Glomerular endothelial cell (primary cell): ENCODE results near the gene AVP. TPM values are rescaled to one million over a fixed set of nuclear protein-coding genes. Genes with fewer than 3 reads are reported as not detected.
"Not testable (repeated sequence)": the region's sequence is repeated elsewhere in the genome, so short reads cannot be mapped to it uniquely, and the experiment has no call there.

Experiments
- DNase-seq: peaks from one replicate; pipeline ENCODE4 v3.0.0-alpha.2; 2011; ENCODE audit warnings: low read depth, low spot score; ENCODE audit errors: extremely low read depth
- total RNA-seq: library from RNA; depleted of rRNA; stranded (reverse); fragments of >200 nt; gene quantifications from 2 replicates; pipeline ENCODE4 v1.2.3, GENCODE V29; 2015

Gene AVP
- total RNA-seq = not detected in 2 replicates

- DNase-seq = no peak
These were observed at the start of gene AVP for GRCh38 chr20:3084283-3084985. Gene AVP, minus strand, starts transcription at chr20:3084724. Its CDS starts 50 bp downstream, at chr20:3084674.

GRCh38 chr20:3134151-3134550 lies 49.6 kb upstream of the AVP start:
- no peak for DNase-seq

GRCh38 chr20:3133155-3133554 lies 48.6 kb upstream of the AVP start:
- DNase-seq = no peak

GRCh38 chr20:3130051-3130600 lies 45.6 kb upstream of the AVP start:
- no peak for DNase-seq

GRCh38 chr20:3129094-3129493 lies 44.6 kb upstream of the AVP start:
- DNase-seq = no peak

- DNase-seq = no peak
These were observed 43.9 kb upstream of the AVP start for GRCh38 chr20:3128275-3128984.

- DNase-seq = no peak
These were observed 42.0 kb upstream of the AVP start for GRCh38 chr20:3126527-3126859.

GRCh38 chr20:3125776-3126526 lies 41.4 kb upstream of the AVP start:
- not testable (repeated sequence) for DNase-seq

GRCh38 chr20:3124773-3125560 lies 40.4 kb upstream of the AVP start:
- not testable (repeated sequence) for DNase-seq

GRCh38 chr20:3124163-3124562 lies 39.6 kb upstream of the AVP start:
- DNase-seq = not testable (repeated sequence)

- DNase-seq = no peak
These were observed 39.0 kb upstream of the AVP start for GRCh38 chr20:3123542-3123941.

GRCh38 chr20:3121955-3122610 lies 37.6 kb upstream of the AVP start:
- no peak for DNase-seq

- no peak for DNase-seq
These were observed 36.9 kb upstream of the AVP start for GRCh38 chr20:3121271-3121911.

GRCh38 chr20:3119044-3119443 lies 34.5 kb upstream of the AVP start:
- DNase-seq = no peak

- DNase-seq = not testable (repeated sequence)
These were observed 33.4 kb upstream of the AVP start for GRCh38 chr20:3117839-3118379.

GRCh38 chr20:3116341-3116740 lies 31.8 kb upstream of the AVP start:
- DNase-seq = no peak

- DNase-seq = no peak
These were observed 30.9 kb upstream of the AVP start for GRCh38 chr20:3115190-3116107.

GRCh38 chr20:3111995-3112394 lies 27.5 kb upstream of the AVP start:
- no peak for DNase-seq
